Natural killer cell (primary cell): ENCODE measurements around the gene TMPRSS11A. TPM values are rescaled to one million over a fixed set of nuclear protein-coding genes. Genes with fewer than 3 reads are reported as not detected.

Experiments used
- ATAC-seq, 3 donors: fragments of 150-1000 bp in 2 of 3; fragments of 200-7000 bp in 1 of 3; cut with Tn5 transposase; 1 replicate in 1 of 3; 2 replicates in 2 of 3; pipeline ENCODE4 v1.10.0; 2021; ENCODE audit warnings: mild to moderate bottlenecking in 2 of 3, moderate library complexity in 2 of 3
- DNase-seq, 2 donors: peaks; one replicate each; pipeline versions ENCODE4 v3.0.0 to v3.0.0-alpha.2; 2013 to 2021; ENCODE audit warnings: mixed read lengths in 1 of 2
- H3K27ac ChIP-seq: one replicate; pipeline ENCODE4 v1.5.1; 2013; ENCODE audit warnings: mild to moderate bottlenecking, low read length
- H3K27me3 ChIP-seq: one replicate; pipeline ENCODE4 v1.6.1; 2013; ENCODE audit warnings: low read length; ENCODE audit not compliant: control insufficient read depth, insufficient read depth
- H3K36me3 ChIP-seq: one replicate; pipeline ENCODE4 v1.6.1; 2013; ENCODE audit warnings: low read length; ENCODE audit not compliant: control insufficient read depth, insufficient read depth
- H3K4me1 ChIP-seq: one replicate; pipeline ENCODE4 v1.6.1; 2013; ENCODE audit warnings: low read length; ENCODE audit not compliant: control insufficient read depth, insufficient read depth
- H3K4me3 ChIP-seq: one replicate; pipeline ENCODE4 v1.5.1; 2013; ENCODE audit warnings: low read length
- H3K9me3 ChIP-seq: one replicate; pipeline ENCODE4 v1.6.1; 2013; ENCODE audit warnings: low read length; ENCODE audit not compliant: control insufficient read depth, insufficient read depth
- H3K27ac Mint-ChIP-seq, 2 donors: one replicate each; pipeline ENCODE4 v1.8.0; 2022; ENCODE audit warnings: mild to moderate bottlenecking in 2 of 2, mixed read lengths in 2 of 2, moderate library complexity in 1 of 2
- H3K27me3 Mint-ChIP-seq, 2 donors: one replicate each; pipeline ENCODE4 v1.8.0; 2022; ENCODE audit warnings: low read depth in 2 of 2, mixed read lengths in 2 of 2
- H3K36me3 Mint-ChIP-seq: one replicate; pipeline ENCODE4 v1.8.0; 2022; ENCODE audit warnings: mixed read lengths
- H3K4me1 Mint-ChIP-seq, 2 donors: one replicate each; pipeline ENCODE4 v1.8.0; 2022; ENCODE audit warnings: mixed read lengths in 2 of 2
- H3K4me3 Mint-ChIP-seq: one replicate; pipeline ENCODE4 v1.8.0; 2022; ENCODE audit warnings: mild to moderate bottlenecking, moderate library complexity, mixed read lengths
- H3K9me3 Mint-ChIP-seq, 2 donors: one replicate each; pipeline ENCODE4 v1.8.0; 2022; ENCODE audit warnings: mixed read lengths in 2 of 2
- CTCF ChIP-seq: fragments of 200-600 bp; IDR thresholded peaks from one replicate; pipeline ENCODE4 v1.8.0; 2022; ENCODE audit warnings: antibody characterized with exemption
- WGBS: methylation state at CpG from one replicate; pipeline ENCODE4 v1.1.7; 2013; ENCODE audit warnings: missing lambda C conversion rate; ENCODE audit not compliant: insufficient coverage; 5-methylcytosine and 5-hydroxymethylcytosine counted together
- intact Hi-C: fragments of 100-400 bp; cut with micrococcal nuclease; formaldehyde crosslinking; loops from one replicate; pipeline ENCODE4 v1.14.2; 2022
- total RNA-seq, 4 donors: library from RNA; stranded (reverse); fragments of 120-200 nt in 1 of 4; gene quantifications; one replicate each; pipeline versions ENCODE4 v1.2.3 to v1.2.4, GENCODE V29; 2013 to 2022

The TMPRSS11A gene
- total RNA-seq, 3 donors from 2014 or later (not counting 1 experiment from before 2014, with no cell fraction given), result not detected

- Mint-ChIP-seq H3K4me1 (no peaks in the 10 kb centered on the region), H3K4me3 (no peak overlapping the region)
- H3K27ac ChIP-seq, result no peak overlapping the region
Observed at GRCh38 chr4:67874986-67875385, 88.3 kb downstream of the TMPRSS11A start.

GRCh38 chr4:67873116-67873515, 90.2 kb downstream of the TMPRSS11A start:
- Mint-ChIP-seq H3K27ac (no peak overlapping the region), H3K9me3 (no peaks in the 10 kb centered on the region), H3K36me3 (no peaks in the 10 kb centered on the region), H3K4me3 (no peak overlapping the region), H3K27me3 (no peaks in the 10 kb centered on the region), H3K4me1 (no peaks in the 10 kb centered on the region)
- WGBS, result 86% methylated on average over 1 of the region's 1 CpG
- H3K27me3 ChIP-seq, result no peaks in the 10 kb centered on the region
- no peaks in the 10 kb centered on the region for H3K9me3 ChIP-seq
- H3K27ac ChIP-seq, result no peak overlapping the region
- intact Hi-C loops, result loop anchor here (10.0 kb wide), 1 partner anchor 502 kb away; no protein-coding TSS in a partner anchor
- DNase-seq (no peak), ATAC-seq (no peak)
- H3K4me3 ChIP-seq, result no peak overlapping the region
- H3K4me1 ChIP-seq, result no peaks in the 10 kb centered on the region
- no peaks in the 10 kb centered on the region for H3K36me3 ChIP-seq
- TF ChIP-seq CTCF, result no peak

More at GRCh38 chr4:67874986-67875385, 88.3 kb downstream of the TMPRSS11A start:
- no peak for DNase-seq
- TF ChIP-seq CTCF, result no peak
- no peak for ATAC-seq
- Mint-ChIP-seq H3K27me3 (no peaks in the 10 kb centered on the region), H3K9me3 (no peaks in the 10 kb centered on the region), H3K36me3 (no peaks in the 10 kb centered on the region), H3K27ac (no peak overlapping the region)
- H3K4me3 ChIP-seq, result no peak overlapping the region
- H3K9me3 ChIP-seq, result no peaks in the 10 kb centered on the region
- intact Hi-C loops, result loop anchor here (10.0 kb wide), 1 partner anchor 500 kb away; no protein-coding TSS in a partner anchor
- no peaks in the 10 kb centered on the region for H3K27me3 ChIP-seq
- H3K36me3 ChIP-seq, result no peaks in the 10 kb centered on the region
- WGBS, result 82% methylated on average over 2 of the region's 2 CpGs
- H3K4me1 ChIP-seq, result no peaks in the 10 kb centered on the region

- H3K9me3 Mint-ChIP-seq, result no peaks in the 10 kb centered on the region
- ATAC-seq, result peak; percentile 76 to 93 (median 81)
- intact Hi-C loops, result loop anchor here (1.0 to 10.0 kb wide), 3 partner anchors 38 to 503 kb away; no protein-coding TSS in a partner anchor
- H3K27me3 Mint-ChIP-seq, result no peaks in the 10 kb centered on the region
- no peaks in the 10 kb centered on the region for H3K36me3 Mint-ChIP-seq
- Histone ChIP-seq H3K4me3 (no peak overlapping the region), H3K27ac (no peak overlapping the region), H3K4me1 (no peaks in the 10 kb centered on the region), H3K27me3 (no peaks in the 10 kb centered on the region), H3K36me3 (no peaks in the 10 kb centered on the region), H3K9me3 (no peaks in the 10 kb centered on the region)
- DNase-seq, result peak in 1 of 2 donors; percentile 2
- TF ChIP-seq CTCF, result peak; percentile 60
- no peak overlapping the region for H3K4me3 Mint-ChIP-seq
- H3K27ac Mint-ChIP-seq, result no peak overlapping the region
- no peaks in the 10 kb centered on the region for H3K4me1 Mint-ChIP-seq
Observed at GRCh38 chr4:67871867-67872266, 91.4 kb downstream of the TMPRSS11A start.

- no peak overlapping the region for H3K4me3 Mint-ChIP-seq
- Histone ChIP-seq H3K9me3 (no peaks in the 10 kb centered on the region), H3K4me1 (no peaks in the 10 kb centered on the region), H3K4me3 (no peak overlapping the region), H3K27me3 (no peaks in the 10 kb centered on the region), H3K27ac (no peak overlapping the region), H3K36me3 (no peaks in the 10 kb centered on the region)
- peaks cover 0 to 3% of the 10 kb centered on the region in 2 donors for H3K27me3 Mint-ChIP-seq
- ATAC-seq (no peak), DNase-seq (no peak)
- TF ChIP-seq CTCF, result no peak
- no peaks in the 10 kb centered on the region for H3K4me1 Mint-ChIP-seq
- no peaks in the 10 kb centered on the region for H3K36me3 Mint-ChIP-seq
- intact Hi-C loops, result loop anchor here (10.0 kb wide), 1 partner anchor 505 kb away; no protein-coding TSS in a partner anchor
- peaks cover 0 to 2% of the 10 kb centered on the region in 2 donors for H3K9me3 Mint-ChIP-seq
- no peak overlapping the region for H3K27ac Mint-ChIP-seq
- WGBS, result no CpG with 5 or more reads among the region's 4 CpGs
Observed at GRCh38 chr4:67869580-67870190, 93.6 kb downstream of the TMPRSS11A start.
